ENCODE measurements around the gene ATP6V0E2.

DNA sequence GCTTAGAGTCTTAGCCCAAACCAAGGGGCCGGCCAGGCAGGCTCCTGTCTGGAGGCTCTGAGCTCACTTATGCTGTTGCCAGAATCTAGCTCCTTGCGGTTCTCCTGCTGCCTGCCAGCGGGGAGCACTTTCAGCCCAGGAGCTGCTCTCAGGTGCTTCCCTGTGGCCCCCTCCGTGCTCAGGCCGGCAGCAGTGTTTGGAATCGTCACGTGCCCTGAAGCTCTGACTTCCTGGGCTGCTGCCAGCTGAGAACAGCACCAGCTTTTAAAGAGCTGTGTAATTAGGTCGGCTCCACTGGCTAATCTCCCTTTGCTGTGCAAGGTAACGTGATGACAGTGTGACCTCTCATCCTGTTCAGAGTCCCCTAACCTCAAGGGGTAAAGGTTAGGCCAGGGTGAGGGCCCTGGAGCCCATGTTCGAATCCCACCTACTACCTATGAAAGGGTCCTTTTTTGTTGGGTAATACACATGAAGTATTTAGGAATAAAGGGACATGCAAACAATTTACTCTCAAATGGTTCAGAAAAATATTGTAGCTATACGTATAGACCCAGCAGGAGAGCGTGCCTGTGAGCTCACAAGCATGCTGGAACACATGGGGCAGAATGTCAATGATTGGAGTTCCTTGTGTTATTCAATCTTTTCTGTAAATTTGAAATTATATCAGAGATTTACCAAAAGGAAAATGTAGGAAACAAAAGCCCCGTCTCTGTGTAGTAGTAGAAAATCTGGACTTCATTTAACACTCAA lies 19.0 kb upstream of the ATP6V0E2 start:
- TF ChIP-seq, protein P1, sequence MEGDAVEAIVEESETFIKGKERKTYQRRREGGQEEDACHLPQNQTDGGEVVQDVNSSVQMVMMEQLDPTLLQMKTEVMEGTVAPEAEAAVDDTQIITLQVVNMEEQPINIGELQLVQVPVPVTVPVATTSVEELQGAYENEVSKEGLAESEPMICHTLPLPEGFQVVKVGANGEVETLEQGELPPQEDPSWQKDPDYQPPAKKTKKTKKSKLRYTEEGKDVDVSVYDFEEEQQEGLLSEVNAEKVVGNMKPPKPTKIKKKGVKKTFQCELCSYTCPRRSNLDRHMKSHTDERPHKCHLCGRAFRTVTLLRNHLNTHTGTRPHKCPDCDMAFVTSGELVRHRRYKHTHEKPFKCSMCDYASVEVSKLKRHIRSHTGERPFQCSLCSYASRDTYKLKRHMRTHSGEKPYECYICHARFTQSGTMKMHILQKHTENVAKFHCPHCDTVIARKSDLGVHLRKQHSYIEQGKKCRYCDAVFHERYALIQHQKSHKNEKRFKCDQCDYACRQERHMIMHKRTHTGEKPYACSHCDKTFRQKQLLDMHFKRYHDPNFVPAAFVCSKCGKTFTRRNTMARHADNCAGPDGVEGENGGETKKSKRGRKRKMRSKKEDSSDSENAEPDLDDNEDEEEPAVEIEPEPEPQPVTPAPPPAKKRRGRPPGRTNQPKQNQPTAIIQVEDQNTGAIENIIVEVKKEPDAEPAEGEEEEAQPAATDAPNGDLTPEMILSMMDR (conservative IDR thresholded peaks at IDR 0.05) = no peak
- TF ChIP-seq EZH2 (IDR thresholded peaks at IDR 0.05; ENCODE audit: low read depth) = no peak
